ENCODE data around the gene CTSE.

- TF ChIP-seq POLR2A (IDR thresholded peaks at IDR 0.05) (no peak), EP300 (IDR thresholded peaks at IDR 0.05) (no peak), CTCF (IDR thresholded peaks at IDR 0.05) (no peak)
These were observed 42.9 kb upstream of the CTSE start for GRCh38 chr1:206066479-206067171.

Measured in tibial nerve (tissue), 4 donors.